Astrocyte of the cerebellum (primary cell): Measurements from ENCODE around the gene CLEC19A.

Experiments used
- DNase-seq: peaks from one replicate; pipeline ENCODE4 v3.0.0-alpha.2; 2011; ENCODE audit warnings: low read depth
- H3K4me3 ChIP-seq: 2 replicates; pipeline ENCODE4 v1.5.1; 2011; ENCODE audit warnings: mild to moderate bottlenecking, low read depth, low read length, moderate library complexity
- in situ Hi-C: cut with HindIII; loops from 2 replicates; pipeline ENCODE4 v1.10.0; 2017; ENCODE audit warnings: low sequenced_read_pairs
- TF ChIP-seq, protein P1 (sequence below): IDR thresholded peaks from 2 replicates; pipeline ENCODE4 v1.5.1; 2012; ENCODE audit warnings: low read length, low read depth, moderate library complexity, mild to moderate bottlenecking; ENCODE audit errors: missing control alignments

The CLEC19A gene

DNA sequence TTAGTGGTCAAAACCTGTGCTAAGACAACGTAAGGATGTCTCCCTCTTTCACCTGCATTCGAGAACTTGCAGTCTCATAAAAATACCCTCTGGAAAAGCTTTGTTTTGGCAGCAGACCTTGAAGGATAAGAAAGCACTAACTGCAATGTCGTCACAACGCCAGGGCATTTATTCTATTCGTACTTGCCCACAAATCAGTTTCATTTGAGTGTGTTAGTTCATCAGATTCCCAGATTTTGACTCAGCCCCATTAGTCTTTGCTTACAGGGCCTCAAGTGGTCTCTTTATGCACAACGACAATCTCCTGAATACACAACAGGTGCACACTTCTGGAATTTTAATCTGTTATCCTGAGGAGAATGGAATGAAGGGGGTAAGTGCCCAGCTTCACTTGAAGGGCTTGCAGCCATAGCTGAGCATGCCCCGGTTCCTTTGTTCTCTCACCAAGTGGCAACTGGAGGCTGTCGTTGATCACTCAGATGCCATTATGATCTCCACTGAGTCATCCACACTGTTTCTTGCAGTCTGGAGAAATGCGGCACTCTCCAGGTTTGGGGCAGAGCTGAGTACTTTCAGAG, 58.8 kb downstream of the CLEC19A start:
- no peak for DNase-seq
- in situ Hi-C loops = no loop called here
- TF ChIP-seq, protein P1, sequence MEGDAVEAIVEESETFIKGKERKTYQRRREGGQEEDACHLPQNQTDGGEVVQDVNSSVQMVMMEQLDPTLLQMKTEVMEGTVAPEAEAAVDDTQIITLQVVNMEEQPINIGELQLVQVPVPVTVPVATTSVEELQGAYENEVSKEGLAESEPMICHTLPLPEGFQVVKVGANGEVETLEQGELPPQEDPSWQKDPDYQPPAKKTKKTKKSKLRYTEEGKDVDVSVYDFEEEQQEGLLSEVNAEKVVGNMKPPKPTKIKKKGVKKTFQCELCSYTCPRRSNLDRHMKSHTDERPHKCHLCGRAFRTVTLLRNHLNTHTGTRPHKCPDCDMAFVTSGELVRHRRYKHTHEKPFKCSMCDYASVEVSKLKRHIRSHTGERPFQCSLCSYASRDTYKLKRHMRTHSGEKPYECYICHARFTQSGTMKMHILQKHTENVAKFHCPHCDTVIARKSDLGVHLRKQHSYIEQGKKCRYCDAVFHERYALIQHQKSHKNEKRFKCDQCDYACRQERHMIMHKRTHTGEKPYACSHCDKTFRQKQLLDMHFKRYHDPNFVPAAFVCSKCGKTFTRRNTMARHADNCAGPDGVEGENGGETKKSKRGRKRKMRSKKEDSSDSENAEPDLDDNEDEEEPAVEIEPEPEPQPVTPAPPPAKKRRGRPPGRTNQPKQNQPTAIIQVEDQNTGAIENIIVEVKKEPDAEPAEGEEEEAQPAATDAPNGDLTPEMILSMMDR = no peak
- H3K4me3 ChIP-seq = no peak overlapping the region

DNA sequence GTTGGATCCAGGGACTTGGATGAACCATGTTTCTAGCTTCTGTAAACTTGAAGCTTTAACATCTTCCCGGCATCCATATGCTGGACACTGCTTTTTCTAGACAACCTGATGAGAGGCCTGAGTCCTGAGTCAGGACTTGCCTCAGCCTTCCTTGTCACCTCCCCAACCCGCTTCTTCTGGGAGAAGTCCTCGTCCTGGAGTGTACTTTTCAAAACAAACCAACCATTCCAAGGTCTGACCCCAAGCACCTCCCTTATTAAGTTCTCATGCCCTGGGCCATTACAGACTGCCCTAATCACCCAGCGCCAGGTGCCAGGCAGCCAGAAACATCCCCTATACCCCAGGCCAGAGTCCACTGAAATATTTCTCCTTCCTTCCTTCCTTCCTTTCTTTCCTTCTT, 59.4 kb downstream of the CLEC19A start:
- in situ Hi-C loops = no loop called here
- TF ChIP-seq, protein P1 = no peak
- no peak overlapping the region for H3K4me3 ChIP-seq
- DNase-seq = no peak

DNA sequence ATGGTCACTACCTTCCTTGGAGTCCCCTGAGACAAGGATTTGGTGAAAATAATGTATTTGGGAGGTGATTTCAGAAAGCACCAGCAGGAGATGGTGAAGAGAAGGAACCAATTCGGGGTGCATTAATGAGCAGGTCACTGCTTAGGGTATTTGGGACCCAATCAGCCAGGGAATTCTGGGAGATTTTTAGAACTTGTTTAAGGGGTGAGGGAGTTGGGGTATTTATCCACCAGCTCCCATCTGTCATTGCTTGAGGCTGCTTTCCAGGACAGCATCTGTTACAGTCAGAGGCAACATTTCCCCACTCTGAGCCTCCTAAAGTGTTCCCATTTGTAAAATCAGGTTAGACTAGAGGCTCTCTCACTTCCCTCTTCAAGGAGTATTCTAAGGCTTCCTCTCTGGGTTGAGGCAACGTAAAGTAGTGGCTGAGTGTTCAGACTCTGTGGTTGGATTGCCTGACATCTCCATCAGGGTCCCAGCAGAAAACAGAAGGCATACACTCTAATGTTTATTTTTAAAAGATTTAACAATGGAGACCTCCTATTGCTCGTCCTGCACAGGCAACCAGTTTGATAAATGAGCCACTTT, 60.9 kb downstream of the CLEC19A start:
- no peak overlapping the region for H3K4me3 ChIP-seq
- DNase-seq = no peak
- in situ Hi-C loops = no loop called here
- TF ChIP-seq, protein P1 = no peak

DNA sequence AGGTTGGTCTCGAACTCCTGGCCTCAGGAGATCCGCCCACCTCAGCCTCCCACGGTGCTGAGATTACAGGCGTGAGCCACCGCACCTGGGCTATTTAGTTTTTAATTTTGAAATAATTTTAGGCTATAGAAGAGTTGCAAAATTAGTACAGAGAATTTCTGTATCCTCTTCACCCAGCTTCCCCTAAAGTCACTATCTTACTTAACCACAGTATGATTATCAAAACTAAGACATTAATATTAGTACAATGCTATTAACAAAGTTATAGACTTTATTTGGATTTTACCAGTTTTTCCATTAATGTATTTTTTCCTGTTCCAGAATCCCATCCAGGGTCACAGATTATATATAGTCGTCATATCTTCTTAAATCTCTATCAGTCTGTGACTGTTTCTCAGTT, 62.6 kb downstream of the CLEC19A start:
- no peak overlapping the region for H3K4me3 ChIP-seq
- no peak for DNase-seq
- in situ Hi-C loops = no loop called here
- TF ChIP-seq, protein P1 = no peak

DNA sequence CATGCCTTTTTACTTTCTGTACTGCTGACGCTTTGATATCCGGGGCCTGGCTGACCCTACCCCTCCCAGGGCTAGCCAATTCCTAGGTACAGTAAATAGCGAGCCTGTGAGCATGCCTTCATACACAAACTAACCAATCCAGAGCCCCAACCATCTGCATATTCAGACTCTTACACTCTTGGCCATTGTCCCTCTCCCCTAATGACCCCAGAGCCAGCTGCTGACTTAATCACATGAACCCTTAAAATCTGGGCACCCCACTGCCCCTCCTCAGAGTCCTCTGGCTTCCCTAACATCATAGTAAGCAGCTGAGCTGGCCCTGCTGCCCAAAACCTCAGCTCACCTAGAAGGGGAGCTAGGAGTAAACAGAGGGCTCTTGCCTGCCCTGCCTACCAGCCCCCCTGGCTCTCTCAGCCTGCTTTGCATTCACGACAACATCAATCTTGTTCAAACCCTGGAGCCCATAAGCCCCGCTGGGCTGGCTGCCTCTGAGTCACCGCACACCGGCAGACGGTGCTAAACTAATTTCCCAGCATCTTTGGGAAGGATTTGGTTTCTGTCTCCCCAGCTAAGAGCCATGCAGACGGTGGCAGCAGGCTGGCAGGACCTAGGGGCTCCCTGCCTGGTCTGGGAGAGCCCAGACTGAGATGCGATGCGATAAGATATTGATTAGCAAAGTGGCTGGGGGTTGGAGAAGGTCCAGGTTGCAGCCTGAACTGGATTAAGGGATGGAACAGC, 63.2 kb downstream of the CLEC19A start:
- DNase-seq = no peak
- TF ChIP-seq, protein P1 = no peak
- H3K4me3 ChIP-seq = no peak overlapping the region
- in situ Hi-C loops = no loop called here

DNA sequence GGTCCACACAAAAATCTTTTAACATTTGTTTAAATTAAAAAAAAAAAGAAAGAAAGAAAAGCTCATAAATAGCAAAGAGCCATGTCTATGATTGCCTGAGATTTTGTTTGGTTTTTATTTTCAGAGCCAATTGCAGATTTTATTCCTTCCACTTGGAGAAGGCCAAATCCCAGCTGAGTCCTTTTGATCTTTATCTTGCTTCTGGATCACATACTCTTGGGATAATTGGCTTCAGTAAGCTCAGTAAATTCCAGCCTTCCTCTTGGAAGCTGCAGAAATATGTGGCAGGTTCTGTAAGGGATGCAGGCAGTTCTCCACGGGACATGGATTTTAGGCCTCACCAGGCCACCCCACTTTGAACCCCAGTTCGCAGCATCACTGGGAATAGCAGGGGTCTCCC, 68.8 kb downstream of the CLEC19A start:
- no peak for DNase-seq
- TF ChIP-seq, protein P1 = no peak
- H3K4me3 ChIP-seq = no peak overlapping the region
- in situ Hi-C loops = loop anchor here (25.0 kb wide), 1 partner anchor 267 kb away; no protein-coding TSS in a partner anchor
